ENCODE results near the gene COL6A2. TPM values are rescaled to one million over a fixed set of nuclear protein-coding genes. Genes with fewer than 3 reads are reported as not detected.

The COL6A2 gene
- total and polyA plus RNA-seq, 2 of the 13 experiments (the other 11 are each of a cell fraction or from before 2014, with no cell fraction given): 0.07 to 0.41 TPM

- TF ChIP-seq CCDC6 (CRISPR knock-in tag; IDR thresholded peaks at IDR 0.05): no peak
- TF ChIP-seq ZNF3 (CRISPR knock-in tag; IDR thresholded peaks at IDR 0.05): no peak
- TF ChIP-seq TRAFD1 (CRISPR knock-in tag; IDR thresholded peaks at IDR 0.05; ENCODE audit: borderline replicate concordance): peak; percentile 7; the same call in 1 of the 2 replicates
- TF ChIP-seq CREB3 (CRISPR knock-in tag; IDR thresholded peaks at IDR 0.05): 0 out of 2 replicates have a peak, but pooled peaks have one; percentile 23
- no peak; the same call in 1 of the 2 replicates for TF ChIP-seq ZNF674 (CRISPR knock-in tag; IDR thresholded peaks at IDR 0.05; ENCODE audit: low read depth)
- TF ChIP-seq SATB2 (CRISPR knock-in tag; IDR thresholded peaks at IDR 0.05): no peak
- TF ChIP-seq TIGD3 (CRISPR knock-in tag; IDR thresholded peaks at IDR 0.05; ENCODE audit: borderline replicate concordance): no peak
- peak; percentile 15; the same call in 1 of the 2 replicates for TF ChIP-seq ZNF143 (CRISPR knock-in tag; IDR thresholded peaks at IDR 0.05)
- TF ChIP-seq ZNF713 (CRISPR knock-in tag; IDR thresholded peaks at IDR 0.05): 0 out of 2 replicates have a peak, but pooled peaks have one; percentile 34
- no peak for TF ChIP-seq ZSCAN12 (CRISPR knock-in tag; IDR thresholded peaks at IDR 0.05)
- peak; percentile 23; the same call in 1 of the 2 replicates for TF ChIP-seq ZNF574 (CRISPR knock-in tag; IDR thresholded peaks at IDR 0.05)
- no peak for TF ChIP-seq TEF (CRISPR knock-in tag; IDR thresholded peaks at IDR 0.05)
- no peak; the same call in 1 of the 2 replicates for TF ChIP-seq ZNF333 (CRISPR knock-in tag; IDR thresholded peaks at IDR 0.05; ENCODE audit: borderline replicate concordance)
- TF ChIP-seq BCL3 (CRISPR knock-in tag; IDR thresholded peaks at IDR 0.05): no peak
- no peak for TF ChIP-seq RAD51 (IDR thresholded peaks at IDR 0.05; ENCODE audit: borderline replicate concordance)
- no peak for TF ChIP-seq EHMT2 (IDR thresholded peaks at IDR 0.05; ENCODE audit: borderline replicate concordance, low read depth, low read length)
- no peak for TF ChIP-seq HNRNPK (IDR thresholded peaks at IDR 0.05; ENCODE audit: low read depth, low read length, poor library complexity, severe bottlenecking)
- no peak for TF ChIP-seq ZBTB1 (CRISPR knock-in tag; IDR thresholded peaks at IDR 0.05; ENCODE audit: borderline replicate concordance)
These were observed 56.4 kb downstream of the COL6A2 start (continued) for GRCh38 chr21:46154155-46154954.
